ENCODE results near the gene CYBB.
A peak's percentile ranks its signal among the peaks of the same experiment; 100 is the strongest.

CYBB gene

DNA sequence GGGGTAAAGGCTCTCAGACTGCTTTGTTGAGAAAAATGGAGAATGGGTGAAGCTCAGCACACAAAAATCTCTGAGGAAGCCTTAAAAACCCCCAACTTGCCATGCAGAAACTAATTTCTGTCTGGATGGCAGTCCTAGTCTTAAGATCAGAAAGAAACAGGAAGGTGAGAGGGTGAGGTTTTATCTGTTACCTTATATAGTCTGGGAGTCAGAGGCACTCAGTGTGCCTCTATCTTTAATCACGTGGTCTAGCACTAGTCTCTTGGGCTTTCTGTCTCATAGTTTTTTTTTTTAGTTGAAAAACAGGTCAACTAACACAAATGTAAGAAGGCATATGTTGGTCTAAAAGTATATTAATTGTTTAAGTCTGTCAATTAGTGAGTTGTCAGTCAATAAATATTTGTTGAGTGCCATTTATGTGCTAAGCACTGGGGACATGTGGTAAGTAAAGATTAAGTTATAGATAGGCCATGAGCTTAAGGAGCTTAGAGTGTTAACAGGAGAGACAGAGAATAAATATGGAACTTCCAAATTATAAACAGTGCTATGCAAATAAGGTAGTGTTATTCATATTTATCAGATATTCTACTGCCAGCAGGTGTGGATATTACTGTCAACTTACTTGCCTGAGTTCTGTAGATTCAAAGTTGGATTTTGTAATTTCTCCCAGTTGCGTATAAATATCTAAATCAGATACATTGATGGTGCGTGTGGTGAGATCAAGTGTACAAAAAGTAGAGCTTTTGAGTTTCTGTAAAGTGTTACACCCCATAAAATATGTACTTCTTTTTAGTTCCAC lies 7.0 kb downstream of the CYBB start:
- no peak for DNase-seq

DNA sequence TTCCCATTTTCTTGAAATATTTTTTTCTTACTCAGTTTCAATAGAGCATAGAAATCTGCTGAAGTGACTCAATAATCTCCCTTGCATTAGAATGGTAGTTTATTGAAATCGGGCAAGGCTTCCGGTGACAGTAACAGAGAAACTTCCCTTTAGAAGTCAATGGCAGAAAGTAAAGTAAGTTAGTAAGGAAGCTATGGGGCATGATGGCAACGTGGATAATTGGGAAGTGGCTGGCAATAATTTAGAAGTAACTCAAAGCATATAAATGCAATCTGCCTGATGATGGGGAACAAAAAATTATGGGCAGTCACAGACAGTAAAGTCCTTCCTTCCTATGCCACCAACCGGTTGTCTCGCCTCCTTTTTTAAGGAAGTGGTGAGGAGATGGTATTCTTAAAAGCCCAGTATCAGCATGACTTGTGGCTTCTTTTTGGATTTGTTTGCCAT lies 7.6 kb downstream of the CYBB start:
- no peak for DNase-seq

DNA sequence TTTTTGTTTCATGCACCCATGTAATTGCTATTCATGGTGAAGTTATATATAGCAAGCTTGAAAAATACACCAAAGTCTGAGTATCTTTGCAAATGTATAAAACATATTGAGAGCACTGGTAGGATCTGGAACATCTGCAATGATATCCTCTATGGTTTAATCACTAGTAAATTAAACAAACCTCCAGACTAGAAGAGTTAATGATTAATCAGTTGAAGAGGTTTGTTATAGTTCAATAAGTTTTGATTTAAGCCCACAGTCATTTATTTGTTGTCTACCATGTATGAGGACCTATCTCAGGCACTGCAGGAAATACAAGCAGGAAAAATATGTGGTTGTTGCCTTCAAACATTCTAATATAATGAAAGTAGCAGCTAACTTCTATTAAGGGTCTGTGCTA lies 16.5 kb downstream of the CYBB start:
- no peak for DNase-seq

- DNase-seq: no peak
Observed at GRCh38 chrX:37796805-37797204, 16.9 kb downstream of the CYBB start.

GRCh38 chrX:37799936-37800335 lies 20.1 kb downstream of the CYBB start:
- DNase-seq: no peak

- no peak for DNase-seq
Observed at GRCh38 chrX:37800717-37801116, 20.9 kb downstream of the CYBB start.

DNA sequence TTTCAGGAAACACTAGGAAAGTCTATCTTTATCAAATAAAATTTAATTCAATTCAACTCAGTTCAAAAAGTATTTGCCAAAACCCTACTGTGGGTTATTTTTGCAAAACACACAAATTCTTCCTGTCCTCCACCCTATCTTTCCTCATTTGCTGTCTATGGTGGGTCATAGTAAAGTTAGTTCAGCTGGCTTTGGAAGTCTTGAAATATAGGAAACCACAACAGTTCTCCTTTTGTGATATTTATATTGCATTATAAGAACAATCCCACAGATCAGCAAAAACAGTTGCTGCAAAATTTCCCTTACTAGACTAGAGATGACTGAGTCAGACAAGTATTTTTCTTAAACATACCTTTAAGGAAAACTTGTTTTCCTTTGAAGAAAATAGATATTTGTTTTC lies 22.2 kb downstream of the CYBB start:
- DNase-seq: no peak

DNA sequence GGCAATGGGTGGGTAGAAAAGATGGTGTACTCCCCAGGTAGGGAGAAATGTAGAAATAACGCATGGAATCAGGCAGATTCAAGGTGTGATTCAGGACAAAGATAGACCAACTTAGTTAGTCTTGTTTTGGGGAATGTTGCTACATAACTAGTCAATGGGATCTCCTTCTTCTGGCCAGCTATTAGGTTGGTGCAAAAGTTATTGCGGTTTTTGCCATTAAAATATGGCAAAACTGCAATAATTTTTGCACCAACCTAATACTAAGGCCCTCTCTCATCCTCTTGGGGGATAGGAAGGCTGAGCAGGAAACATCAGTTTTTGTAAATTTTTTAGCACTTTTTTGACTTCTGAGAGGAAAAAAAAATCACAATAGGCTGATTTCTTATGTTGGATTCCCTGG lies 23.2 kb downstream of the CYBB start:
- DNase-seq: no peak

DNA sequence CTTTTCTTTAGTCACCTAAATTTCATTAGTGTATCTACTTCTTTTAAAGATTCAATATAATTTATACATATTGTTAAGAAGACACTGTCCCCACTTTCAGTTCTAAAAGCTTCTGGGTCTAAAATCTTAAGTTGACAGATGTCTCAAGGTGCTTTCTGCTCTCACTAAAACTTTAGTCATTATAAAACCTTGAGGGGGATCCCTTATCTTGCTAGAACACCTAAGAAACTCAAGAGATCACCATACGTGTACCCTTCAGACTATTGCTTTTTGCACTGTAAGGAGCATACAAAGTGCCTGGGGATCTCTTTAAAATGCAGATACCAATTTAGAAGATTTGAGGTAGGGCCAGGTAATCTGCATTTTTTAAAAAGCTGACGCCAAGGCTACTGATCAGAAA lies 30.1 kb downstream of the CYBB start:
- no peak for DNase-seq

DNA sequence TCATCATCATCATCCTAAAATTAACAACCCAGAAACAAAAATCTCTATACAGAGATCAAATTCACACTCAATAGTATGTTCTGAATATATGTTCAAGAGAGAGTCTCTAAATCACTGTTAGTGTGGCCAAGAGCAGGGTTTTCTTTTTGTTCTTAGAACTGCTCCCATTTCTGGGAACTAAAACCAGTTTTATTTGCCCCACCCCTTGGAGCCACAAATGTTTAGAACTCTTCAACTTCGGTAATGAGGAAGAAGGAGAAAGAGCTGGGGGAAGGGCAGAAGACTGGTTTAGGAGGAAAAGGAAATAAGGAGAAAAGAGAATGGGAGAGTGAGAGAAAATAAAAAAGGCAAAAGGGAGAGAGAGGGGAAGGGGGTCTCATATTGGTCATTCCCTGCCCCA lies 32.3 kb downstream of the CYBB start:
- no peak for DNase-seq

- DNase-seq: no peak
Observed at GRCh38 chrX:37813570-37813969, 33.7 kb downstream of the CYBB start.

DNA sequence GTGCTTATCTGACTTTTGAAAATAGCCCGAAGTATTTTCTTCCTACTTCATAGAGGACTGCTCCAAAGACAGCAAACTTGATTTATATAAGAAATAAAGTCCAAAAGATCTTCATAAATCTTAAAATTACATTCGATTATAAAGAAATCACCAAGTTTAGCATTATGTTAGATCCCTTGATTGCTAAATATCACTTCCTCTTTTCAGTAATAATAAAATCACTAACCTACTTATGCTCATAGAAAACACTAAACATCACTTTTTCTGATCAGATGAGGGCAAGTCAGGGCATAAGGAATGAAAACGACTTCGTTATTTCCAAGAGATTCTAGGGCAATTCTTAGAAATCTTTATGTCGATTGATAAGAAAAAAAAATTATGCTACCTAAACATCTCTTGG lies 35.5 kb downstream of the CYBB start:
- no peak for DNase-seq

- DNase-seq: no peak
Observed at GRCh38 chrX:37816766-37817165, 36.9 kb downstream of the CYBB start.

GRCh38 chrX:37817176-37817575 lies 37.3 kb downstream of the CYBB start:
- DNase-seq: no peak

- DNase-seq: no peak
Observed at GRCh38 chrX:37817579-37817978, 37.7 kb downstream of the CYBB start.

GRCh38 chrX:37818031-37818430 lies 38.2 kb downstream of the CYBB start:
- no peak for DNase-seq

DNA sequence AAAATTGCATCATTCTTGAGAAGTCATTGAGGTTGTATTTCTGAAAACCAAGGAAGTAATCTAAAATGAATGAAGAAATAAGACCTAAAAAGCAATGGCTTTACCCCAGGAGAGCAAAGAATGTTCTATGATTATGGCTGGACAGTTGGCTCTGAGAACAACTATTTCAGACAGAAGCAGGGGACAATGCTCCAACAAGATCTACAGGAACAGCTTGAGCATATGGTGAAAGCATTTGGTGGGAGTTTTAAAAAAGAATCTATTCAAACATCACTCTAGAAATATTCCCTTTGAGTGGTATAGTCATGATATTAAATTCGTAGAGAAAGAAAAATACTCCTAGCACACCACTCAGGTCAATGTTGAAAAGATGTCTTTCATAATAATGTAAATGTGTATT lies 40.8 kb downstream of the CYBB start:
- DNase-seq: no peak

DNA sequence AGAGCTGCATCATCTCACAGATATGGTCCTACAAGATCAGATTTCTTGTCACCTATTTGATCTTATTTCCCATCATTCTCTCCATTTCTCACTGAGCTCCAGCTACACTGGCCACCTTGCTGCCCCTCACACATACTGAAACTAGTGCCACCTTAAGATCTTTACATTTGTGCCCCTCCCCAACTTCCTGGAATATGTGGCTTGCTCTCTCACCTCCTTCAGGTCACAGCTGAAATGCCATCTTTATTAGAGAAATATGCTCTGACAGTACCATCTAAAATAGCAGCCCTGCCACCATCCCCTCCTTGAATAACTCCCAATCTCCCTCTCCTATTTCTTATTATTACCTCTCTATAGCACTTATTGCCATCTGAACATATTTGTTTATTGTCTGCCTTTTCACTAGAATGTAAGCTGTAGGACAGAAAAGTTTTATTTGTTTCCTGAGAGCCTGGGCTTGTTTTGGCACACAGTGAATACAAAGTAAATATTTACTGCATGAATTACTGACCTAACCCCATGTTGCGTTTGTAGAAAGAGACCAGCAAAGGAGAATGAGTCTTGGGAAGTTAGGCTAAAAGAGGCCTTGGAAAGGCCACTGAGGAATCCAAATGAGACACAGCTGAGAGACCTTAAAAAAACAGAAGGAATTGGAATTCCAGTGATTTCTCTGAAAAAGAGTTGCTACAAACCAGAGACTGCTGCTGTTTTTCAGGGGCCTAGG lies 44.8 kb downstream of the CYBB start:
- no peak for DNase-seq

GRCh38 chrX:37825215-37825842 lies 45.5 kb downstream of the CYBB start:
- peak; percentile 6 to 64 (median 36) for DNase-seq

DNA sequence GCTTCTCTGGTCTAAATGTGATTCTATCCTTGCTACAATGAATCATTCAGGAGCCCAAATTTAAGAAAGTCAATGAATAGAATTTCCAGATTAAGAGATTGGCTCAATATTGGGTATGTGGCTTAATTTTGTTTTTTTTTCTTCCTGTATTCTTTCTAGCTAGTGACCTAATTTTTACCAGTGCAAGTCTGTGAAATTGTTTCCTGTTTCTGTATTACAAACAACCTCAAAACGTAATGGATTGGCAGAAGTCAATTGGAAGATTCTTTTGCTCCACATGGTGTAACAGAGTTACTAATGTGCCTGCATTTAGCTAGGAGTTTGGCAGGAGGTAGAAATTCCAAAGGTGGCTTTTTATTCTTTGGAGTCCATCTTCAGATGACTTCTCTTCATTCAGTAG lies 49.9 kb downstream of the CYBB start:
- no peak for DNase-seq

DNA sequence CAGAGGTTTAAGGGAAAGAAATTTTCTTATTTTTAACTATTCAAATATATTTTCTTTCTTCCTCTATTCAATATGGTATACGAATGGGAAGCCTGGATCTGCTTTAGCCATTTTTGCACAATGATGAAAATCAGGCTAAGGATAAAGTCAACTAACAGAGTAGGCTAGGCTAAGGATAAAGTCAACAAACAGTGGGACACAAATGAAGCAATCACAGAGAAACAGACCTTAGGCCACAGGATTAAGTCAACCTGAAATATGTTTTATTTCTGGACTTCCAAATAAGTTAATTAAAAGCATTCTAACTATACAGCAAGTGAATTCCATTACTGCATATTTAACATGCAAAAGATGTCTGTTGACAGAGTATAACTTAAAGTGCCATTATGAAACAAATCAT lies 50.5 kb downstream of the CYBB start:
- no peak for DNase-seq

GRCh38 chrX:37834937-37835336 lies 55.1 kb downstream of the CYBB start:
- DNase-seq: no peak

- no peak for DNase-seq
Observed at GRCh38 chrX:37840931-37841330, 61.1 kb downstream of the CYBB start.

- no peak for DNase-seq
Observed at GRCh38 chrX:37844622-37845021, 64.8 kb downstream of the CYBB start.

Data from stimulated activated naive CD4-positive, alpha-beta T cell (primary cell).